Sigmoid colon (tissue), 7 donors: ENCODE results near the gene ASB4. TPM values are rescaled to one million over a fixed set of nuclear protein-coding genes. Genes with fewer than 3 reads are reported as not detected.
A peak's percentile ranks its signal among the peaks of the same experiment; 100 is the strongest.

Source experiments
- DNase-seq: peaks from one replicate; pipeline ENCODE4 v3.0.0-alpha.2; 2019
- H3K27ac ChIP-seq, 4 donors: fragments of 200-600 bp; sonication (generic); one replicate each; pipeline ENCODE4 v1.5.1; 2016 to 2019; ENCODE audit warnings: mild to moderate bottlenecking in 1 of 4
- H3K27me3 ChIP-seq, 3 donors: fragments of 200-600 bp; sonication (generic); one replicate each; pipeline ENCODE4 v1.5.1; 2019; ENCODE audit warnings: mild to moderate bottlenecking in 1 of 3
- H3K36me3 ChIP-seq, 4 donors: fragments of 200-600 bp; sonication (generic); one replicate each; pipeline ENCODE4 v1.5.1; 2016 to 2019
- H3K4me1 ChIP-seq, 4 donors: fragments of 200-600 bp; sonication (generic); one replicate each; pipeline ENCODE4 v1.5.1; 2017 to 2019
- H3K4me3 ChIP-seq, 4 donors: fragments of 200-600 bp; sonication (generic); one replicate each; pipeline ENCODE4 v1.5.1; 2017 to 2019; ENCODE audit warnings: mild to moderate bottlenecking in 2 of 4, moderate library complexity in 1 of 4
- H3K9me3 ChIP-seq, 4 donors: fragments of 200-600 bp in 3 of 4; sonication (generic) in 3 of 4; one replicate each; pipeline versions ENCODE4 v1.5.1 to v1.6.1; 2013 to 2019
- EP300 ChIP-seq, 4 donors: sonication (generic); formaldehyde crosslinking; IDR thresholded peaks; one replicate each; pipeline ENCODE4 v1.6.1; 2017; ENCODE audit warnings: antibody characterized with exemption in 4 of 4
- POLR2A ChIP-seq, 2 donors: fragments of 450-650 bp; IDR thresholded peaks; one replicate each; pipeline ENCODE4 v1.6.1; 2016; ENCODE audit warnings: antibody characterized with exemption in 2 of 2, mild to moderate bottlenecking in 2 of 2, moderate library complexity in 2 of 2
- POLR2AphosphoS5 ChIP-seq, 4 donors: sonication (generic); formaldehyde crosslinking; IDR thresholded peaks; one replicate each; pipeline ENCODE4 v1.6.1; 2017; ENCODE audit warnings: antibody characterized with exemption in 4 of 4
- WGBS, 2 donors: extraction: QIAGEN DNeasy Blood & Tissue Kit; methylation state at CpG; one replicate each; pipeline ENCODE4 v1.1.7; 2013; 5-methylcytosine and 5-hydroxymethylcytosine counted together
- intact Hi-C: fragments of 100-400 bp; cut with DNase I; formaldehyde crosslinking; loops from one replicate; pipeline ENCODE4 v1.15.1; 2023
- polyA plus RNA-seq, 3 donors: library from polyadenylated mRNA; stranded (reverse); fragments of 200-250 nt; gene quantifications; one replicate each; pipeline ENCODE4 v1.2.3, GENCODE V29; 2013
- total RNA-seq, 4 donors: library from RNA; depleted of rRNA; stranded (reverse); fragments of >200 nt; gene quantifications; one replicate each; pipeline ENCODE4 v1.1.0, GENCODE V29; 2016
- TF ChIP-seq, protein P1 (sequence below), 4 experiments: fragments of 450-650 bp in 3 of 4; fragments of 200-600 bp in 1 of 4; IDR thresholded peaks; one replicate each; pipeline ENCODE4 v1.5.1; 2016 to 2019; ENCODE audit warnings: antibody characterized with exemption in 4 of 4, mild to moderate bottlenecking in 3 of 4, moderate library complexity in 2 of 4
- donor health status: healthy with polysubstance abuse.
- donor health status: Bipolar disorder and iron deficiency.
- donor health status: healthy.

The ASB4 gene
- total and polyA plus RNA-seq, 7 donors = 0.19 TPM; not detected in 6

DNA sequence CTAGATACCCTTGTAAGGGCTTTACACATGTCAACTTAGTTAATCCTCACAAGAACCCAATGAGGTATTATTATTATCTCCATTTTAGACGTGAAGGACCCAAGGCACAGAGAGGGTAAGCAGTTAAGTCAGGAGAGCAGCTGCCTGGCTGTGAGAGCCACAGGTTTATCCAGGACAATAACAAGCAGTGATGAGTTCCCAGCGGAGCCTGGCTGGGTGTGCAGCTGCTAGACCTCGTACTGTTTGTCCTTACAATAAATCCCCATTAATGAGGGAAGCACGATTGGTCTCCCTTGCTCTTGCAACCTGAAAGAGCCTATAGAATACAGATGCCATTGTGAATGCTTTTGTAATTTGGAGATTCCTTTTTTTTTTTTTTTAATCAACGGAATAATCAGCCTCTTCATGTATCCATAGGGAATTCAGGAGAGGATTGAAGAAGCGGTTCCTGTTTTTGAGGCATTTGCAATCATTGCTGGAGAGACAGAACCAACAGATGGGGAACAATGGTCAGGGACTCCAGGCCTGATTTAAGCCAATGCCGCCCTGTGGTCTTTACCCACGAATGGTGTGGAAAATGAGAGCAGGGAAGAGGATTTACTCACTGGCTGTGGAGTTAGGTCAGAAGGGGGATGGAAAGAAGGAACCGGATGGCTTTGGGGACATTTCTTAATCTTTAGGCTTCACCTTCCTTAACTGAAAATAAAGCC lies 12.3 kb upstream of the ASB4 start:
- Histone ChIP-seq H3K36me3 (no peaks in the 10 kb centered on the region), H3K27me3 (no peaks in the 10 kb centered on the region), H3K4me3 (no peak overlapping the region), H3K4me1 (no peaks in the 10 kb centered on the region), H3K9me3 (no peaks in the 10 kb centered on the region), H3K27ac (no peak overlapping the region)
- intact Hi-C loops = loop anchor here (10.0 kb wide), 3 partner anchors 79 to 1369 kb away; partner anchors contain the start of gene PON3
- 87 to 90% methylated on average over 9 of the region's 9 CpGs for WGBS, 2 donors
- no peak for DNase-seq
- no peak for TF ChIP-seq EP300 (IDR thresholded peaks at IDR 0.05)
- TF ChIP-seq POLR2AphosphoS5 (IDR thresholded peaks at IDR 0.05) = no peak
- no peak for TF ChIP-seq POLR2A (IDR thresholded peaks at IDR 0.05)
- TF ChIP-seq, protein P1, sequence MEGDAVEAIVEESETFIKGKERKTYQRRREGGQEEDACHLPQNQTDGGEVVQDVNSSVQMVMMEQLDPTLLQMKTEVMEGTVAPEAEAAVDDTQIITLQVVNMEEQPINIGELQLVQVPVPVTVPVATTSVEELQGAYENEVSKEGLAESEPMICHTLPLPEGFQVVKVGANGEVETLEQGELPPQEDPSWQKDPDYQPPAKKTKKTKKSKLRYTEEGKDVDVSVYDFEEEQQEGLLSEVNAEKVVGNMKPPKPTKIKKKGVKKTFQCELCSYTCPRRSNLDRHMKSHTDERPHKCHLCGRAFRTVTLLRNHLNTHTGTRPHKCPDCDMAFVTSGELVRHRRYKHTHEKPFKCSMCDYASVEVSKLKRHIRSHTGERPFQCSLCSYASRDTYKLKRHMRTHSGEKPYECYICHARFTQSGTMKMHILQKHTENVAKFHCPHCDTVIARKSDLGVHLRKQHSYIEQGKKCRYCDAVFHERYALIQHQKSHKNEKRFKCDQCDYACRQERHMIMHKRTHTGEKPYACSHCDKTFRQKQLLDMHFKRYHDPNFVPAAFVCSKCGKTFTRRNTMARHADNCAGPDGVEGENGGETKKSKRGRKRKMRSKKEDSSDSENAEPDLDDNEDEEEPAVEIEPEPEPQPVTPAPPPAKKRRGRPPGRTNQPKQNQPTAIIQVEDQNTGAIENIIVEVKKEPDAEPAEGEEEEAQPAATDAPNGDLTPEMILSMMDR (IDR thresholded peaks at IDR 0.05) = no peak

DNA sequence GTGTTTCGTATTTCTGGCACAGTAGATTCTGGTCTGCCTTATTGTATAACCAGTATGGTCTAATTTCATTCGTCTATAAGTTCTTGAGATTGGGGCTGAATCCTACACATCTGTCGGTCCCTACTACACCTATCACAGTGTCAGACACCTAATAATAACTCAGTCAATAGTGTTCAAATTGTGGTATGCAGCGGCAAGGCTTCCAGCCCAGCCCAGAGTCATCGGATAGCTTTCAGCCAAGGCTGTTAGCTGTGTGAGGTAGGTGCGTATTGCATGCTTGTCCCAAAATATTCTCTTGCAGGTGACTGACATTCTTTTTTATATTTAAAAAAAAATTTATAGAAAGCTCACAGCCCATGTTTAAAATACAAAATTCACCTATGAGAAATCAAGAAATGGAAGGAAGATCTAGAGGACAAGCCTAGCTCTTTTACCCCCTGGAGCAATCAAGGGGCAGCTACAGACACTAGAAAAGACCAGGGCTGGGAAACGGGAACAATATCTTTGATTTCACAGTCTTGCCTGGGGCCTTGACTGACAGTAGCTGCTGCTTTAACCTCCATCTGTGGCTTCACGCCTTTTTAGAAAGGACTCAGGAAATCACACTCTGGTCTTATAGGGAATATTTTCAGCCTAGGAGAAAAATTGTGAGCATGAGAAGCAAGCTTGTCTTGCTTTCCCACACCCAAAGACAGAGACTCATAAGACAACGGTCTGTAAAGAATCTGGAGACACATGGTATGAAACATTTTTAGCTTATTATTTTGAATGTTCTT lies 9.5 kb upstream of the ASB4 start:
- Histone ChIP-seq H3K4me3 (no peak overlapping the region), H3K4me1 (no peaks in the 10 kb centered on the region), H3K27ac (no peak overlapping the region), H3K9me3 (no peaks in the 10 kb centered on the region), H3K27me3 (no peaks in the 10 kb centered on the region), H3K36me3 (no peaks in the 10 kb centered on the region)
- 91% methylated on average over 9 of the region's 9 CpGs for WGBS, 2 donors
- TF ChIP-seq EP300 (IDR thresholded peaks at IDR 0.05) (no peak), POLR2A (IDR thresholded peaks at IDR 0.05) (no peak), POLR2AphosphoS5 (IDR thresholded peaks at IDR 0.05) (no peak)
- TF ChIP-seq, protein P1 (IDR thresholded peaks at IDR 0.05) = no peak
- intact Hi-C loops = loop anchor here (2.0 to 10.0 kb wide), 8 partner anchors 39 to 1371 kb away; partner anchors contain the start of genes PON2 and PON3
- DNase-seq = no peak

DNA sequence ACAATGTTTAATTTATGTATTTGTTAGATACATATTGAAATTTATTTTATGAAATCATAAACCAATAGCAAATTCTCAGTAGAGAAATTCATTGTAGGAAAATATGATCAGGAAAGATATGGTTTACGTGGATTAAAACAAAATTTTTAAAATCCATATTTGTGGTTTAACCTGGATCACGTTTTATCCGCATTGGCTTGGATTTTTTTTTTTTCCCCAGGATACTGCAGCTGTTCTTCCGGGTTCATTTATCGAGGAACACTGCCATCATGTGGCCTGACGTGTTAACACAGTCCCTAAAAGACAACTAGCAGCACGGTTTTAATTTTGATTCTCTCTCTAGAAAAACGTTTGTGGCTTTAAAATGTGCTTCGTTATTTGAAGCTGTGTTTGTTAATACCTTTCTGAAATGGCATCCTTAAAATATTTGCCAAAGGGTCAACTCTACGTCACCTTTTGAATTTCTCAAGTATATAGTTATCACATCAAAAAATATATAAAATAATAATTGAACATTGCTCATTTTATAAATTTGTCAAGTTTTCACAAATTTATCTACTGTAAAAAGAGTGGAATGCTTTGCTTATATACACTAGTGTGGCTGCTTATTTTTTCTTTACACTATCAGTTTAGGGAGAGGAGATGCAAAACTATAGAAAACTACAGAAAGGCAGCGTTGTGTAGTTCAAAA lies 8.7 kb upstream of the ASB4 start:
- TF ChIP-seq EP300 (IDR thresholded peaks at IDR 0.05) (no peak), POLR2AphosphoS5 (IDR thresholded peaks at IDR 0.05) (no peak), POLR2A (IDR thresholded peaks at IDR 0.05) (no peak)
- TF ChIP-seq, protein P1 (IDR thresholded peaks at IDR 0.05) = peak; percentile 38 to 71 (median 64)
- no peaks in the 10 kb centered on the region for H3K9me3 ChIP-seq
- H3K4me3 ChIP-seq = no peak overlapping the region
- intact Hi-C loops = loop anchor here (2.0 to 10.0 kb wide), 8 partner anchors 40 to 1372 kb away; partner anchors contain the start of genes PON2 and PON3
- WGBS, 2 donors = 9 to 12% methylated on average over 11 of the region's 11 CpGs
- no peak overlapping the region for H3K27ac ChIP-seq
- no peaks in the 10 kb centered on the region for H3K36me3 ChIP-seq
- no peaks in the 10 kb centered on the region for H3K27me3 ChIP-seq
- peak; percentile 77 for DNase-seq
- H3K4me1 ChIP-seq = no peaks in the 10 kb centered on the region

DNA sequence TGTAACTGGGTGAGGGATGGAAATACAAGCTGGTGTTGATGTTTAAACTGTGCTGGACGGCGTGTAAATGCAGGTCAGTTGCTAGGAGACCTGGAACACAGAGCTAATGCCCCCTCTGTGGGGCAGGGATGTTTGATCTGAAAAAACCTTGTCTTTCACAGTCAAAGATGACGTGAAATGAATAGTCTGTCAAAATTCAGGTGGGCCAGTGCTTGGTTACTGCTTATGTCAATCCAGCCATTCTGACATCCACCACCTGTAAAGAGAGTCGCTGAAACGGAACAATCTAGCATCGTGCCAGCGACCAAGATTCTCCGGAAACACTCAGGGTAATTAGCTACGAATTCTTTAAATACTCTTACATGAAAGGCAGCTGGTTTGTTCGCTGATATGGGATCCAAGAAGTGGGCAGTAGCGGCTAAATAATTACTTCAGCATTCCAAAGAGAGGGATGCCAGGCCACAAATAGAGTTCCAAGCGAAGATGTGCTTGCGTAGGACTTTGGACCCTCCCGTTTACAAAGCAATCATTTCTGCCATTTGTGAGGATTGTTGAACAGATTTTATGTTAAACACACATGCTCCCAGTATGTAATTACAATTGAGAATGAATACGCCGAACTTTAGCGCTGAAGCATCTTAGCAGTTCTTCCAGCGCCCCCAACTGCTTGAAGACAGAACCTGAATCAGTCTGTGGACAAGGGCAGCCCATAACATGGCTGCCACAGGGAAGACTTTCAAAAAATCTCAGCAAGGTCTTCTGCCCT lies 7.3 kb upstream of the ASB4 start:
- H3K4me1 ChIP-seq = no peaks in the 10 kb centered on the region
- TF ChIP-seq POLR2A (IDR thresholded peaks at IDR 0.05) (no peak), POLR2AphosphoS5 (IDR thresholded peaks at IDR 0.05) (no peak), EP300 (IDR thresholded peaks at IDR 0.05) (no peak)
- TF ChIP-seq, protein P1 (IDR thresholded peaks at IDR 0.05) = no peak
- no peak for DNase-seq
- no peak overlapping the region for H3K27ac ChIP-seq
- H3K36me3 ChIP-seq = no peaks in the 10 kb centered on the region
- no peaks in the 10 kb centered on the region for H3K27me3 ChIP-seq
- H3K4me3 ChIP-seq = no peak overlapping the region
- intact Hi-C loops = loop anchor here (5.0 to 10.0 kb wide), 7 partner anchors 41 to 1374 kb away; partner anchors contain the start of genes PON2 and PON3
- WGBS, 2 donors = 16 to 63% methylated on average over 18 of the region's 18 CpGs
- H3K9me3 ChIP-seq = no peaks in the 10 kb centered on the region
